ENCODE results near the gene SMYD1.

DNA sequence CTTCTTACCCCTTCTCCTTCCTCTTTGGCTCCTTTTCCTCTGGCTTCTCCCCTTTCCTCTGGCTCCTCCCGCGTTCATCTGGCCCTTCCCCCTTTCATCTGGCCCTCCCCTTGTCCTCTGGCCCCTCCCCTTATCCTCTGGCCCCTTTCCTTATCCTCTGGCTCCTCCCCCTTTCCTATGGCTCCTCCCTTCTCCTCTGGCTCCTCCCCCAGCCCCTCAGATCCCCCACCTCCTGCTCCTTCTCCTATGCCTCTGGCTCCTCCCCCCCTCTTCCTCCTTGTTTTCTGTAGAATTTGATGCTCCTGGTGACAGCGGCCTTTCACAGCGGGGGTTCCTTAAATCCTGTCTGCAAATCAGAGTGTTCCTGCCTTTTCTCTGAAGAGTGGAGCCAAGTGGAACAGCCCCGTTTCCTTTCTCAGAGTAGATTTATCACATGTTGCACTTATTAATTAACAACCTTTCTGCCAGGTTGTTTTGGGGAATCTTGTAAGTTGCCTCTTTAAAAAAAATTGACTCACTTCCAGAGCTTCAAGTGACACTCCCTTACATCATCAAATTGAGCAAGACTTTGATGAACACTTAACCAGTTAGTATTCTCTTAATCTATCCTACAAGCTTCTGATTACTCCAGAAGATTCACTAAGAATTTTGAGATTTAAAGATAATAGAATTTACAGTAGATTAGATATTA, 32.3 kb downstream of the SMYD1 start:
- TF ChIP-seq CTCF (IDR thresholded peaks at IDR 0.05) (no peak), POLR2A (IDR thresholded peaks at IDR 0.05) (no peak)
